Common myeloid progenitor, CD34-positive (primary cell): ENCODE data around the gene CNKSR3.
A peak's percentile ranks its signal among the peaks of the same experiment; 100 is the strongest.

Experiments
- CTCF ChIA-PET: fragments of 350-600 bp; sonication (Branson Sonifier 250); formaldehyde crosslinking; loops from one replicate; lab custom pipeline; 2021; ENCODE audit warnings: antibody characterized with exemption; lab: Charles Lee
- POLR2A ChIA-PET: fragments of 350-600 bp; sonication (Branson Sonifier 250); formaldehyde crosslinking; loops from one replicate; lab custom pipeline; 2021; ENCODE audit warnings: antibody characterized with exemption; lab: Charles Lee
- DNase-seq, 3 donors: peaks; one replicate each; pipeline versions ENCODE4 v3.0.0 to v3.0.0-alpha.2; 2013
- H3K27ac ChIP-seq, 2 experiments: 1 replicate in 1 of 2; 2 replicates in 1 of 2; pipeline ENCODE4 v1.7.0; 2013; ENCODE audit warnings: inconsistent platforms in 2 of 2, low read length in 2 of 2, mild to moderate bottlenecking in 2 of 2, low read depth in 1 of 2, moderate library complexity in 1 of 2; ENCODE audit not compliant: severe bottlenecking in 2 of 2, insufficient read depth in 1 of 2, poor library complexity in 1 of 2
- H3K27me3 ChIP-seq, 5 experiments: replicated peaks in 2 of 5; 1 replicate in 3 of 5; 2 replicates in 2 of 5; pipeline versions ENCODE4 v1.6.1 to v1.7.0; 2013; ENCODE audit warnings: low read length in 4 of 5, mild to moderate bottlenecking in 2 of 5, moderate library complexity in 2 of 5, inconsistent platforms in 1 of 5; ENCODE audit not compliant: insufficient read depth in 5 of 5, control insufficient read depth in 4 of 5
- H3K36me3 ChIP-seq, 4 experiments: 1 replicate in 2 of 4; 2 replicates in 2 of 4; pipeline versions ENCODE4 v1.6.1 to v1.7.0; 2013; ENCODE audit warnings: low read length in 3 of 4, control low read depth in 1 of 4, mild to moderate bottlenecking in 1 of 4; ENCODE audit not compliant: control insufficient read depth in 4 of 4, insufficient read depth in 4 of 4
- H3K4me1 ChIP-seq, 4 experiments: 1 replicate in 3 of 4; 2 replicates in 1 of 4; pipeline versions ENCODE4 v1.6.1 to v1.7.1; 2013; ENCODE audit warnings: low read length in 3 of 4, mild to moderate bottlenecking in 3 of 4, control low read depth in 1 of 4, inconsistent platforms in 1 of 4, moderate library complexity in 1 of 4; ENCODE audit not compliant: control insufficient read depth in 4 of 4, insufficient read depth in 4 of 4; ENCODE audit errors: control extremely low read depth in 1 of 4
- H3K4me3 ChIP-seq, 7 experiments: 1 replicate in 4 of 7; 2 replicates in 3 of 7; pipeline versions ENCODE4 v1.5.1 to v1.7.0; 2013; ENCODE audit warnings: mild to moderate bottlenecking in 7 of 7, low read length in 6 of 7, moderate library complexity in 6 of 7, inconsistent platforms in 2 of 7, low read depth in 2 of 7, control low read depth in 1 of 7; ENCODE audit not compliant: insufficient read depth in 4 of 7, control insufficient read depth in 1 of 7; ENCODE audit errors: extremely low read depth in 1 of 7
- H3K9me3 ChIP-seq, 5 experiments: 1 replicate in 4 of 5; 2 replicates in 1 of 5; pipeline versions ENCODE4 v1.6.1 to v1.7.1; 2013; ENCODE audit warnings: low read length in 4 of 5, mild to moderate bottlenecking in 2 of 5, inconsistent platforms in 1 of 5, low read depth in 1 of 5, moderate library complexity in 1 of 5; ENCODE audit not compliant: control insufficient read depth in 4 of 5, insufficient read depth in 2 of 5; ENCODE audit errors: control extremely low read depth in 1 of 5
- WGBS: methylation state at CpG from one replicate; pipeline ENCODE4 v1.1.5; 2013; ENCODE audit not compliant: insufficient coverage; 5-methylcytosine and 5-hydroxymethylcytosine counted together

The CNKSR3 gene

DNA sequence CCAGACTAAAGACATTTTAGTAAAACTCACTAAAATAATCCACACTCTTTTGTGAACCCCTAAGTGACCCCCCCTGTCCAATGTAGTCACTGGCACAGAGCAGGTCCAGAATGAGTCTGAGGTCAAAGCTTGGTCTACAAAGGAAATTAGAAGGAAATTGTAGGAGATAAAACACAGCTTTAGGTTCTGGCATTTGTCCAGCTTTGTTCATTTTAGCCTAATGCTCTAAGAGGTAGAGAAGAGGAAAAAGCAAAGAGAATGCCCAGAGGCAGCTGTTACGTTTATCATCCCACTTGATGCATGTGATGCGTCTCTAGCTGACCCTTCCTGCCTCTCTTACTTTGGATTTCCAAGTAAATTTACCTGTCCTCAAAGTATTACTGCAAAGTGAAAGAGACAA lies 62.5 kb downstream of the CNKSR3 start:
- 0% methylated on average over 1 of the region's 2 CpGs for WGBS
- POLR2A ChIA-PET = no interaction called here
- H3K36me3 ChIP-seq = peaks cover 0 to 8% (median 3%) of the 10 kb centered on the region in 4 experiments
- H3K27ac ChIP-seq = no peak overlapping the region
- no peaks in the 10 kb centered on the region for H3K27me3 ChIP-seq
- peak overlapping the region in 2 of 7 experiments; percentile 33 to 40 for H3K4me3 ChIP-seq
- CTCF ChIA-PET = interaction anchor here (1.4 kb wide), 1 partner anchor 30 kb away, joined by 4 read pairs; no protein-coding TSS in a partner anchor
- DNase-seq = peak; percentile 42 to 60 (median 56)
- peaks cover 0 to 2% (median 0%) of the 10 kb centered on the region in 5 experiments for H3K9me3 ChIP-seq
- peaks cover 7 to 19% (median 13%) of the 10 kb centered on the region in 4 experiments for H3K4me1 ChIP-seq

DNA sequence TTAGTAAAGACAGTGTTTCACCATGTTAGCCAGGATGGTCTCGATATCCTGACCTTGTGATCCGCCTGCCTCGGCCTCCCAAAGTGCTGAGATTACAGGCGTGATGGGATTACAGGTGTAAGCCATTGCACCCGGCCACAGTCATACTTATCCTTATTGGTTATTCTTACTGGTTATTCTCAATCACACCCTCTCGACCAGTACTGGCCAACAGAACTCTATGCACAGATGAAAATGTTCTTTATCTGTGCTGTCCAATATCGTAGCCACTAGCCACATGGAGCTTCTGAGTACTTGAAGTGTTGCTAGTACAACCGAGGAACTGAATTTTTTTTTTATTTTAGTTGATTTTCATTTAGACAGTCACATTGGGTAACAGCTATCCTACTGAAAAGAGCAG lies 63.5 kb downstream of the CNKSR3 start:
- CTCF ChIA-PET = interaction anchor here (1.4 kb wide), 1 partner anchor 31 kb away, joined by 4 read pairs; no protein-coding TSS in a partner anchor
- no peak overlapping the region for H3K4me3 ChIP-seq
- 100% methylated on average over 6 of the region's 8 CpGs for WGBS
- peaks cover 0 to 8% (median 3%) of the 10 kb centered on the region in 4 experiments for H3K36me3 ChIP-seq
- POLR2A ChIA-PET = no interaction called here
- H3K27me3 ChIP-seq = no peaks in the 10 kb centered on the region
- peaks cover 0 to 2% (median 0%) of the 10 kb centered on the region in 5 experiments for H3K9me3 ChIP-seq
- DNase-seq = no peak
- H3K4me1 ChIP-seq = peaks cover 7 to 19% (median 13%) of the 10 kb centered on the region in 4 experiments
- H3K27ac ChIP-seq = no peak overlapping the region

DNA sequence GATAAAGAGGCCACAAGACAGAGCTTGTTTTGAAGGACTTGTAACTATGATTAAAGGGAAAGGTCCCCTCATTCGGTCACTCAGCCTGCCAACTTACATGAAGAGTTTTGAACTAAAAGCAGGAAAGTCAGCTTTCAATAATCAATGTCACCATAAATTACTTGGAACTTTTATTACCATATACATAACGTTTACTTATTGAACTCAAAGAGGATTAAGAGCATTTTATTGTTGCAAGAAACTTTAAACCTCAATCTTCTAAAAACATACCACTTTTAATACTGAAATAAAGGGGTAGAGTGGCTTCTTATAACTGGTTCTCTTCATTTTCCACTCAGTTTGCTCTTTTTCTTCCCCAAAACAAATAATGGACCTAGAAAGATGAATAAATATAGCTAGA lies 65.1 kb downstream of the CNKSR3 start:
- WGBS = 100% methylated on average over 1 of the region's 2 CpGs
- H3K9me3 ChIP-seq = peaks cover 0 to 2% (median 0%) of the 10 kb centered on the region in 5 experiments
- no peak for DNase-seq
- H3K4me3 ChIP-seq = no peak overlapping the region
- H3K27me3 ChIP-seq = no peaks in the 10 kb centered on the region
- CTCF ChIA-PET = interaction anchor here (0.6 kb wide), 1 partner anchor 33 kb away, joined by 3 read pairs; no protein-coding TSS in a partner anchor
- no peak overlapping the region for H3K27ac ChIP-seq
- H3K36me3 ChIP-seq = peaks cover 3 to 11% (median 6%) of the 10 kb centered on the region in 4 experiments
- peaks cover 7 to 14% (median 8%) of the 10 kb centered on the region in 4 experiments for H3K4me1 ChIP-seq
- POLR2A ChIA-PET = no interaction called here

DNA sequence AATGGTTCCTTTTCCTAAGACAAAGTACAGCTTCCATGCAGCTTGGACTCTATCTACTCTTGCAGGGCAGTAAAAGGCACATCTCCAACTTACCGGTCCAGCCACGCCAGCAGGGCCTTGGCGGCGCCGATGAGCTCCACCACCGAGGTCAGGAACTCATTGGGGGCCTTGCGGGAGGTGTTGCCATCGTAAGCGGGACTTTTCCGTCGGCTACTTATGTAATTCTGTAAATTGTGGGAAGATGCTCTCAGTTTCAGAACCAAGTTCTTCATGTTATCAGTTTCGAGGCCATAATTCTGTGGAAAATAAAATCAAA lies 68.5 kb downstream of the CNKSR3 start:
- POLR2A ChIA-PET = no interaction called here
- WGBS = 98% methylated on average over 12 of the region's 12 CpGs

DNA sequence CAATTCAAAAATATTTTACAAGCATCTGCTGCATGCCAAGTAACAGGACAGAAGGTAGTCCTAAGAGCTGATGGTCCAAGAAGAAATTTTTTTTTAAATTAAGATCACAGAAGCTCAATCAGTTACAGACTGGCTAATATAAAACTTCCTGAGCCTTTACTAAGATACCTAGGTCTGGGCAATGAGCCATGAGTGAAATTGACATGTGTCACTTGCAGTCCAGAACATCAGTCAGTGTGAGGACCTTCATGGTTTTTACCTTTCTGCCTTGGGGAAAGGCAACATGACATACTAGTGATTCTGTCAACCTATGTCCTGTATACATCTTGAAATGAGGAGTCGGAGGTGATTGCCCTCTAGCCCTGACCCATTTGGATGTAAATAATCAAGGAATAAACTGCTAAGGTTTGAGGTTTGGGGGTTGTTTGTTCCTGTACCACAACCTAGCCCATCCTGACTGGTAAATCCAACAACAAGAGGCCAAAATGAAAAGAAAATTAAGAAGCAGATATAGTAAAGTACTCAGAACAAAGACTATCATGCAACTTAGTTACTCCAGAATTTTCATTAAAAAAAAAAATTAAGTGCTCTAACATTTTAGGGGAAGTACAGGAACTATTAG lies 70.0 kb downstream of the CNKSR3 start:
- Histone ChIP-seq H3K36me3 (peaks cover 3 to 10% (median 6%) of the 10 kb centered on the region in 4 experiments), H3K4me1 (peaks cover 0 to 1% (median under 1%) of the 10 kb centered on the region in 4 experiments), H3K27me3 (no peaks in the 10 kb centered on the region), H3K9me3 (peaks cover 0 to 2% (median 0%) of the 10 kb centered on the region in 5 experiments), H3K4me3 (no peak overlapping the region), H3K27ac (no peak overlapping the region)
- DNase-seq = no peak
- POLR2A ChIA-PET = no interaction called here
- CTCF ChIA-PET = interaction anchor here (0.9 kb wide), 1 partner anchor 24 kb away, joined by 3 read pairs; no protein-coding TSS in a partner anchor
- WGBS = no CpG with 5 or more reads among the region's 1 CpG

More for the DNA sequence above, 68.5 kb downstream of the CNKSR3 start:
- Histone ChIP-seq H3K27me3 (no peaks in the 10 kb centered on the region), H3K36me3 (peaks cover 3 to 10% (median 5%) of the 10 kb centered on the region in 4 experiments), H3K4me3 (no peak overlapping the region), H3K9me3 (peaks cover 0 to 2% (median 0%) of the 10 kb centered on the region in 5 experiments), H3K27ac (no peak overlapping the region), H3K4me1 (no peaks in the 10 kb centered on the region)
- no peak for DNase-seq
- CTCF ChIA-PET = interaction anchor here (0.9 kb wide), 1 partner anchor 12 kb away, joined by 3 read pairs; no protein-coding TSS in a partner anchor

GRCh38 chr6:154440022-154440421 lies 70.5 kb downstream of the CNKSR3 start:
- peaks cover 0 to 4% (median under 1%) of the 10 kb centered on the region in 4 experiments for H3K4me1 ChIP-seq
- no peak overlapping the region for H3K4me3 ChIP-seq
- no peak for DNase-seq
- no peak overlapping the region for H3K27ac ChIP-seq
- peaks cover 3 to 13% (median 6%) of the 10 kb centered on the region in 4 experiments for H3K36me3 ChIP-seq
- WGBS = no CpG with 5 or more reads among the region's 3 CpGs
- ChIA-PET POLR2A (no interaction called here), CTCF (no interaction called here)
- no peaks in the 10 kb centered on the region for H3K27me3 ChIP-seq
- peaks cover 0 to 2% (median 0%) of the 10 kb centered on the region in 5 experiments for H3K9me3 ChIP-seq

DNA sequence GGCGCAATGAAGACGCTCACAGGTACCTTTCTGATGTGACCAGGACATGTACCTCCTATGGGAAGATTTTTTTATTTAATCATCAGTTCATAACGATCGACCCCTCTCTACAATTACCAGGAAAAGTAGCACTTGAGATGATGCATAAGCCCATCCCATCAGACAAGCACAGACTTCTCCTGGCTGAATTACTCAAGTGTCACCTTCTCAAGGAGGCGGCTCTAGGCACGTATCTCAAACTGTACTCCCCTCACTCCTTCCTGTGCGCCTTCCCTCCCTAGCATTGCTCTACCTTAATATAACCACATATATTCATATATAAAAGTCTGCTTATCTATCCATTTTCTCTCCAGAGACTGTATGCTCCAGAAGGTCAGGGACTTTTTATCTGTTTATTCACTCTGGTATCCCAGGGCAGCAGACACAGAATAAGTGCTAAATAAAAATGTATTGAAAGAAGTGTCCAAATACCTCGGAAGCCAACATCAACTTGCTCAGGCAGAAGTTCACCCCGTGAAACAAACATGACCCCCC lies 71.5 kb downstream of the CNKSR3 start:
- ChIA-PET CTCF (interaction anchor here (0.6 kb wide), 1 partner anchor 125 kb away, joined by 3 read pairs; no protein-coding TSS in a partner anchor), POLR2A (no interaction called here)
- peak in 2 of 3 donors; percentile 47 to 67 for DNase-seq
- Histone ChIP-seq H3K4me3 (no peak overlapping the region), H3K9me3 (peaks cover 0 to 2% (median 0%) of the 10 kb centered on the region in 5 experiments), H3K36me3 (peaks cover 3 to 13% (median 6%) of the 10 kb centered on the region in 4 experiments), H3K27ac (no peak overlapping the region), H3K4me1 (peaks cover 0 to 9% (median 4%) of the 10 kb centered on the region in 4 experiments), H3K27me3 (no peaks in the 10 kb centered on the region)
- WGBS = 98% methylated on average over 6 of the region's 9 CpGs
